Fibroblast of villous mesenchyme (primary cell): Measurements from ENCODE around the gene NUDT21. TPM values are rescaled to one million over a fixed set of nuclear protein-coding genes. Genes with fewer than 3 reads are reported as not detected.
"Not testable (repeated sequence)": the region's sequence is repeated elsewhere in the genome, so short reads cannot be mapped to it uniquely, and the experiment has no call there.

Experiments
- DNase-seq: peaks from one replicate; pipeline ENCODE4 v3.0.0-alpha.2; 2010; ENCODE audit warnings: low read depth
- H3K4me3 ChIP-seq: 2 replicates; pipeline ENCODE4 v1.5.1; 2011; ENCODE audit warnings: low read depth, mild to moderate bottlenecking, low read length
- CTCF ChIP-seq: IDR thresholded peaks from 2 replicates; pipeline ENCODE4 v1.5.1; 2012; ENCODE audit warnings: low read depth, mild to moderate bottlenecking, low read length; ENCODE audit not compliant: insufficient read depth
- total RNA-seq: library from RNA; depleted of rRNA; stranded (reverse); fragments of >200 nt; gene quantifications from 2 replicates; pipeline ENCODE4 v1.2.3, GENCODE V29; 2012

NUDT21 gene
- total RNA-seq, 1 donor, result 83.8 TPM

DNA sequence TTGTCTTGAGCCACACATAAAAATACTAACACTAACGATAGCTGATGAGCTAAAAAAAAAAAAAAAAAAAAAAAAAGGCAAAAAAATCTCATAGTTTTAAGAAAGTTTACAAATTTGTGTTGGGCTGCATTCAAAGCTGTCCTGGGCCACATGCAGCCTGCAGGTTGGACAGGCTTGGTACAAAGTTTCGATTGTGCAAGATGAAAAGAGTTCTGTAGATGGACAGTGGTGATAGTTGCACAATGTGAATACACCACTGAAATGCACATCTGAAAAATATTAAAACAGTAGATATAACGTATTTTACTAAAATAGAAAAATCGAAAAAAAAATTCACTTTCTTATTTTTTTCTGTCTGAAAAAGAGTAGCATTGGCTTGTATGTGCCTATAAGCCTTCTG is 68.7 kb downstream of the NUDT21 start:
- TF ChIP-seq CTCF, result no peak
- H3K4me3 ChIP-seq, result no peak overlapping the region
- peak; percentile 27 for DNase-seq

- DNase-seq, H3K4me3 ChIP-seq: not testable (repeated sequence)
Measured at GRCh38 chr16:56380778-56381485, 70.2 kb downstream of the NUDT21 start.

Other genes starting within 250 kb of the NUDT21 start
- 244 and 302 TPM in 2 replicates for gene AMFR, start 25.8 kb downstream of the NUDT21 start, total RNA-seq
- 65.6 and 74.7 TPM in 2 replicates for gene OGFOD1, start 222 bp upstream of the NUDT21 start, total RNA-seq
- gene BBS2, start 68.7 kb upstream of the NUDT21 start, total RNA-seq, result 48.3 and 60.5 TPM in 2 replicates
- gene MT4, start 113.7 kb upstream of the NUDT21 start, total RNA-seq, result not detected in 2 replicates
- gene MT3, start 138.2 kb upstream of the NUDT21 start, total RNA-seq, result not detected in 2 replicates
- gene MT2A, start 157.3 kb upstream of the NUDT21 start, total RNA-seq, result 21.2 and 76.0 TPM in 2 replicates
- gene MT1E, start 174.4 kb upstream of the NUDT21 start, total RNA-seq, result 21.6 and 108 TPM in 2 replicates
- gene MT1M, start 181.3 kb upstream of the NUDT21 start, total RNA-seq, result 1.3 TPM in 1 of 2 replicates, not detected in the other
- 1.3 and 1.9 TPM in 2 replicates for gene MT1A, start 187.3 kb upstream of the NUDT21 start, total RNA-seq
- gene MT1B, start 200.6 kb upstream of the NUDT21 start, total RNA-seq, result not detected in 2 replicates
- not detected in 2 replicates for gene MT1F, start 206.6 kb upstream of the NUDT21 start, total RNA-seq
- not detected in 2 replicates for gene MT1G, start 216.7 kb upstream of the NUDT21 start, total RNA-seq
- not detected in 2 replicates for gene MT1H, start 218.5 kb upstream of the NUDT21 start, total RNA-seq
- gene MT1X, start 231.1 kb upstream of the NUDT21 start, total RNA-seq, result 24.2 and 40.3 TPM in 2 replicates